Skin of body (tissue), 2 donors: ENCODE data around the gene DEFB124. TPM values are rescaled to one million over a fixed set of nuclear protein-coding genes. Genes with fewer than 3 reads are reported as not detected.
A peak's percentile ranks its signal among the peaks of the same experiment; 100 is the strongest.
"Not testable (repeated sequence)": the region's sequence is repeated elsewhere in the genome, so short reads cannot be mapped to it uniquely, and the experiment has no call there.

Source experiments
- DNase-seq: peaks from one replicate; lab custom pipeline; 2025; lab: John Stamatoyannopoulos, UW
- total RNA-seq: library from RNA; depleted of rRNA; stranded (reverse); fragments of >200 nt; gene quantifications from one replicate; pipeline ENCODE4 v1.2.3, GENCODE V29; 2014

The DEFB124 gene
- total RNA-seq, 1 donor from 2014 or later: not detected

DNA sequence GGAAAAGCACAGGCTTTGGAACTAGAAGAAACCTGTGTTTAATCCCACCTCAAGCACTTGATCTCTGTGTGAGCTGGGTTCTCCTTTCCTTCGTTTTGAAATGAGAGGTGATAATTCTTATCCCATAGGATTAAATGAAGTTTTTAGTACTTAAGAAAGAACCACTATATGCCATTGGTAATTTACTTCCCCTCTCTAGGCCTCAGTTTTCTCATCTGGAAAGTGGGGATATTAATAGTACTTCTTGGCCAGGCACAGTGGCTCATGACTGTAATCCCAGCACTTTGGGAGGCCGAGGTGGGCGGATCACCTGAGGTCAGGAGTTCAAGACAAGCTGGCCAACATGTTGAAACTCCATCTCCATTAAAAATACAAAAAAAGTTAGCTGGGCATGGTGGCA is 14.2 kb upstream of the DEFB124 start:
- DNase-seq: no peak

- no peak for DNase-seq
Measured at GRCh38 chr20:31488115-31488514, 13.2 kb upstream of the DEFB124 start.

DNA sequence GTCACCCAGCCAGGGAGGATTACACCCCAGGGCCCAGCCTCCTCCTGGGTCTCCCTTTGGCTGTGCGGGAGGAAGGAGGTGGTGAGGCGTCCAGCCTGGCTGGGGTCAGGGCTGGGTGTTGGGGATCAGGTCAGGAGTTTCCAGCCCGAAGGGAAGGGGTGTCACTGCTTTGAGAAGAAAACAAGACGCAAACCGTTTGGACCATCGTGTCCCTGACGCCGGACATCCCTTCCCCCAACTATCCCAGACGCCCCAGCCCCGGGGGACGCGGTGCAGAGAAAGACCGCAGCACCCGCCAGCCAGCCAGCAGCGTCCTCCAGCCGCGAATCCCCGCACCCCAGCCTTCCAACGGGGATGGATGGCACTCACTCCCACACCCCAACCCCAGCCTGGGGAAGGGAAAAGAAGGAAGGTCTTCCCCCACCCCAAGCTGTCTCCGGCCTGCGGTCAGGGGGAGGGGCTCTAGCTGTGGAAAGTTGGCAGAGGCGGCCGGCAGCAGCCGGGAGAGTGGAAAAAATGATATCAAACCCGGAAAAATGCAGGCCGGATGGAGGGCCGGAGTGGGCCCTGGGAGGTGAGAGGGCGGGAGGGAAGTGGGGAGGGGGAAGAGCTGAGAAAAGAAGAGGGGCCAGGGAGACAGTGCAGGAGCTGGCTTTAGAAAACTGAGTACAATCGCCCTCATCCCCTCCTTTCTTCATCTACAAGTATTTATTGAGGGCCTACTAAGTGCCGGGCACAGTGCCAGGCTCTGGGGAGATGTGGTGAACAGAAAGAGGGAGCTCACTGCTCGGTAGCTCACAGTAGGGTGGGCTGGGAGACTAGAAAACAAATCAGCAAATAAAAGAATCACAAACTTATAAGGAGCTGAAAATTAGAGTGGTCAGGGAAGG is 10.8 kb upstream of the DEFB124 start:
- peak; percentile 62 for DNase-seq

DNA sequence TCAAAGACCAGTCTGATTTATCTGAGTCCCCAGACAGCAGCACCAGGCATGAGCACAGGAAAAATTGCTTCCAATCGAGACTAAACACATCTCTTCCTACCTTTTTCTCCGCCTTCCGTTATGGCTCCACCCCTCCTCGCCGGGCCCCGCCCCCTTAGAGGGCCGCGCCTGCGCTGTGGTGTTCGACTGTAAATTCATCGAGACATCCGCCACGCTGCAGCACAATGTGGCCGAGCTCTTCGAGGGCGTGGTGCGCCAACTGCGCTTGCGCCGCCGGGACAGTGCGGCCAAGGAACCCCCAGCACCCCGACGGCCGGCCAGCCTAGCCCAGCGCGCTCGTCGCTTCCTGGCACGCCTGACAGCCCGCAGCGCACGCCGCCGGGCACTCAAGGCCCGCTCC is 9.1 kb upstream of the DEFB124 start:
- no peak for DNase-seq

DNA sequence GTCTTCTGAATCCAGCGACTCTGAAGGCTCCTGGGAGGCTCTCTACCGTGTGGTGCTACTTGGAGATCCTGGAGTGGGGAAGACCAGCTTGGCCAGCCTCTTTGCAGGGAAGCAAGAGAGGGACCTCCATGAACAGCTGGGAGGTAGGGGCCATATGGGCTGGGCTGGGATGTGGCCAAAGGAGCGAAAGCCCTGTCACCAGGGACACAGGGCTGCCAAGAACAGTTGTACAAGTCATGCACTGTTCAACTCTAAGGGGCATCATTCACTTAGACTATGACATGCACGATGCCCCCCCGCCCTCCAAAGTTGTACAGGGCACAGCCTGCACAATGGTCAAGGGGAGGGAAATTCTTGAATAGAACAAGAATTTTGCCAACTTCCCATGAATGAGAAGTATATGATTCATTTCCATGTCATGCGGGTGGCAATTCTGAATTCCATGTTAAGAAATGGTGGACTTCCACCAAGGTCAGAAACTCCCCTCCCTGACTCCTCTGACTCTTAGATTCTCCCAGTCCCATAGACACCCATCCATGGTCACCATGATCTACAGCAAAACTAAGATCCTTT is 1.8 kb upstream of the DEFB124 start:
- no peak for DNase-seq

DNA sequence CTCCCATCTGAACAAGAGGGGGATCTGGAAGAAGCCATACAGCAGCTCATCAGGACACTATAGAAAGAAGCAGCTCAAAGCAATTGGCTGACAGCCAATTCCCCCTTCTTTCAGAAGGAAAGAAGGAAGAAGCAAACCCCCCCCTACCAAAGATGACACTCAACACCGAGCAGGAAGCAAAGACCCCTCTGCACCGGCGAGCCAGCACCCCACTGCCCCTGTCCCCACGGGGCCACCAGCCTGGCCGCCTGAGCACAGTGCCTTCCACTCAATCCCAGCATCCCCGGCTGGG is 1.3 kb upstream of the DEFB124 start:
- DNase-seq: no peak

DNA sequence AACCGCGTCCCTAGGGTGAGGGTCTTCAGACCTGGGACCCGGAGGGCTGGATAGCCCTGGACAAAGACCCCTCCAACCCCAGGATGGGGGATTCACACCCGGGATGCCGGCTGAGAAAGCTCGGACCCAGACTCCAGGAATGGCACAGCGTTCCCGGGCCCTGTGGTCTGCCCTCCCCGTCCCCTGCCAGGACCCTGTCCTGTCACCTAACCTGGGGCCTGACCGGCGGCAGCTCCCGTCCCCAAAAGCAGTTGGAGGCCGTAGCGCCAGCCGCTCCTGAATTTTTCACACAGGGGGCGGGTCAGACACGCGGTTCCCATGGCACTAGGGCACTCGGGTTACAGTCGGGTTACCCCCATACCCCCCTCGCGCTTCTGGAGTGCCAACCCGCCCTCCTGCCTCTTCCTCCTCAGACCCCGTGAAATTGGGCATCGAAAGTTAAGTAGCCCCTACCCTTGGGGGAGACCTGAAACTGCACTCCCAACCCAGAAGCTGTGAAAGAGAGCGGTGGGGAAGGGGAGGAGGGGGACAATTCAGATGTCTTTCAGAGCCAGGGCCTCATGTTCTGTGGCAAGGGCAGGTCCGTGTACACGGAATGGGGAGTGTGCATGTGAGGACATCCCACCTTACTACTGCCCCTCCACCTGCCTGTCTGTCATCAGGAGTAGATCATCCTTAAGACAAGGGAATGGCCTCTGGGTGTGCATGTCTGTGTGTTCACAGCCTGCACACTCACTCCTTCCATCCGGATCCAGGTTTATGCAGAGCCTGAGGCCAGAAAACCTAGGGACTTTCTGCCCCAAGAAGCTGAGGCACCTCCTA is 756 bp upstream of the DEFB124 start:
- no peak for DNase-seq

DNA sequence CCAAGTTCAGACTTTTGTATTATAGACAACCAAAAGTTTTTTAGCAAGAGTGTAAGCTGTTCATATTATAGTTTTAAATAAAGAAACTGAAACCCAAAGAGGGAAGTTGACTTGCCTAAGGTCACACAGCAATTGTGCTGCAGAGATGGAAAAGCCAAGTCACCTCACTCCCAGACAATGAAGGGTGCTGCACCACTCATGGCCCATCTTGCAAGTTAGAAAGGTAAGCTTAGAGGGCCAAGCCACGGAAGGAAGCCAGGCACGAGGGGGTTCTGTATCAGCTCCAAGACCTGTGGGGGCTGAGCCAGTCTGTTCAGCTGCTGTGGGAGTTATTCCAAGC is 860 bp downstream of the DEFB124 start:
- no peak for DNase-seq

DNA sequence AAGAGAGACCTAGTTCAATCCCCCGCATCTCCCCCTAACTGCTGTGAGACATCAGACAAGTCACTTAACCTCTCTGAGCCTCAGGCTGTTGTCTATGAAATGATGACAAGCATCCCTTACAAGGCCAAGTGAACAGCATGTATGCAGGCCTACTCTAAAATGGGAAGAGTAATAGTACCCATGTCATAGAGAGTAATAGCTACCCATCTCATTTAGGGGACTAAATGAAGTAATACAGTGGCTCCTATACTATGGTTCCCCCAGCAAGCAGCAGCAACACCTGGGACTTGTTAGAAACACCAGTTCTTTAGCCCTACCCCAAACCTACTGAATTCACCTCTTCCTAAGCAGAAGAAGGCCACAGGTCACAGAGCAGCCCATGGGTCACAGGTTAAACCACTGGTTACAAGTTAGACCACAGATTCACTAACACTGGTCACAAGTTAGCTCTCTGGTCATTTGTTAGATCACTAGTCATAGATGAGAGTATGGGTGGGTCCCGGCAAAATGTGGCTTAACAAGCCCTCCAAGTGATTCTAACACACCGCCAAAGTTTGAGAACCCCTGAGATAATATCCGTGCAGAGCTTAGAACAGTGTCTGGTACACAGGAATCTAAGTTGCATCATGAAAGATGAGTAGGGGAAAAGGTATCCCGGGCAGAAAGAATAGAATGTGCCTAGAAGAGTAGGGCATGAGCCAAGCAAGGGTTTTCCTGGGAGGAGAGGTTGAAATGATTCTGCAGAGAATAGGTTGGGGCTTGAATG is 1.4 kb downstream of the DEFB124 start:
- DNase-seq: no peak

DNA sequence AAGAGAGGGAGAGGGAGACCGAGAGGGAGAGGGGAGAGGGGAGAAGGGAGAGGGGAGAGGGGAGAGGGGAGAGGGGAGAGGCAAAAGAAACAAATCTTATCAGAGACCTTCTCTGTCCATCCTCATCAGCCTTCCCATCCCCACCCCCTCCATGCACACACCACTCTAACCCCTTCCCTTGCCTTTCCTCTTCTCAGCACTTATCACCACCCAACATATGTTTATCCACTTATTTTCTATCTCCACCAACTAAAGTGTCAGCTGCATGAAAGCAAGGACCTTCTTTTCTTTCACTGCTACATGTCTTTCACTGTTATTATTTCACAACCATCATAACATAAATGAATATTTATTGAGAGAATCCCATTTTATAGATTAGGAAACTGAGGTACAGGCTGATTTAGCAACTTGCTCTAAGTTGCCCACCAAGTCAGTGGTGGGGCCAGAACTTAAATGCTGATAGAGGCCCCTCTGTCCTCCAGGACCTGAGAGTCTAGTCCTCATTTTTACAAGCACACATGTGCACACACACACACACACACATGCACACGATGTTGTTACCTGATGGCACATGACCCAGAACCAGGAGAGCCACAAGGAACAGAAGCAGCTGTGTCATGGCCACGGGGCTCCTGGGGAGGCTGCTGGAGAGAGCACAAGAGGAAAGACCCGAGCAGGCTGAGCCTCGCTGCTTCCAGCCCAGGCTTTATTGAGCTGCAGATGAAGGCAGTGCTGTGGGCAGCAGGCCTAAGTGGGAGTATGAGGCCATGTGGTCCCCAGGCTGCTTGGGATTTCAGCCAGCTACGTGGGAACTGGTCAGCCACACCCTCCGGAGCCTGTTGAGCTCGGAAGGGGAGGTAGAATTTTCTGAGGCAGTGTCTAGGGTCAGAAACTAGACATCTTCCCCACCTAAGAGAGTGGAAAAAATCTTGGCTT is 2.3 kb downstream of the DEFB124 start:
- no peak for DNase-seq

- DNase-seq: not testable (repeated sequence)
Measured at GRCh38 chr20:31470946-31471345, 4.0 kb downstream of the DEFB124 start.

DNA sequence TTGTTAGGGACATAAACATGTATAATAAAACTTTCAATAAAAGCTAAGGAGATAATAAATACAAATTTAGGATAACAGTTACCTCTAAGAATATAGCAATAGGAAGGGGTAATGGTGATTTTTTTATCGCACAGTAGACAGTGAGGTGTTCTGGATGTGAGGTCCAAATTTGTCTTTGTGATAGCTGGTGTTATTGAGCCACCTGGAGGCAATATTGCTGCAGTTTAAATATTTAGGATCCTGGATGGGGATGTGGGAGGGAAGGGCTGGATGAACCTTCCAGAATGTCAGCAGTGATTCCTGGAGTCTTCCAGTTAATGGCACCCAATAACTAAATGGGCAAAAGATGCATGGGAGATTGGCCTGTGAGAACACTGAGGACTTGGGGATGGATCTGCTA is 20.6 kb downstream of the DEFB124 start:
- DNase-seq: no peak

GRCh38 chr20:31452575-31452974 is 22.4 kb downstream of the DEFB124 start:
- no peak for DNase-seq

DNA sequence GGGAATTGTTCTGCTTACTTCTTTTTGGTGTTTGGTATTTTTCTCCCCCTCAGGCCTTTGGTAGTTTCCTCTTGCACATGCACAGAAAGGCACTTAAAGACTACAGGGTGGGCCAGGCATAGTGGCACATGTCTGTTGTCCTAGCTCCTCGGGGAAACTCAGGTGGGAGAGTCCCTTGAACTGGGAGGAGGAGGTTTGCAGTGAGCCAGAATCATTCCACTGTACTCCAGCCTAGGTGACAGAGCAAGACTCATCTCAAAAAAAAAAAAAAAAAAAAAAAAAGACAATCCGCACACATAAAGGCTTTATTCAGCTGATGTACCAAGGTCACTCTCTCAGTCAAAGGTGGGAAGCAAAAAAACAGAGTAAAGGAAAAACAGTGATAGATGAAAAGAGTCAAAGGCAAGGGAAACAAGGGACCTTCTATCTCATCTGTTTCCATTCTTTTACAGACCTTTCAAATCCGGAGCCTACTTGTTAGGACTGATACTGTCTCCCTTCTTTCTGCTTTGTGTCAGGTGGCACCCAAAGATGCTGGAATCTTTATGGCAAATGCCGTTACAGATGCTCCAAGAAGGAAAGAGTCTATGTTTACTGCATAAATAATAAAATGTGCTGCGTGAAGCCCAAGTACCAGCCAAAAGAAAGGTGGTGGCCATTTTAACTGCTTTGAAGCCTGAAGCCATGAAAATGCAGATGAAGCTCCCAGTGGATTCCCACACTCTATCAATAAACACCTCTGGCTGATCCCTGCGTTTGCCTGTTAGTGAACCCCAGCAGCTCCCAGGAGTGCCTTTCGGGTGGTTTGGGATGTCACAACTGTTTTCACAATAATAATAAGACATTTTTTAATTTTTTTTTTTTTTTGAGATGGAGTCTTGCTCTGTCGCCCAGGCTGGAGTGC is 25.2 kb downstream of the DEFB124 start:
- no peak for DNase-seq

GRCh38 chr20:31446084-31446819 is 28.7 kb downstream of the DEFB124 start:
- no peak for DNase-seq

DNA sequence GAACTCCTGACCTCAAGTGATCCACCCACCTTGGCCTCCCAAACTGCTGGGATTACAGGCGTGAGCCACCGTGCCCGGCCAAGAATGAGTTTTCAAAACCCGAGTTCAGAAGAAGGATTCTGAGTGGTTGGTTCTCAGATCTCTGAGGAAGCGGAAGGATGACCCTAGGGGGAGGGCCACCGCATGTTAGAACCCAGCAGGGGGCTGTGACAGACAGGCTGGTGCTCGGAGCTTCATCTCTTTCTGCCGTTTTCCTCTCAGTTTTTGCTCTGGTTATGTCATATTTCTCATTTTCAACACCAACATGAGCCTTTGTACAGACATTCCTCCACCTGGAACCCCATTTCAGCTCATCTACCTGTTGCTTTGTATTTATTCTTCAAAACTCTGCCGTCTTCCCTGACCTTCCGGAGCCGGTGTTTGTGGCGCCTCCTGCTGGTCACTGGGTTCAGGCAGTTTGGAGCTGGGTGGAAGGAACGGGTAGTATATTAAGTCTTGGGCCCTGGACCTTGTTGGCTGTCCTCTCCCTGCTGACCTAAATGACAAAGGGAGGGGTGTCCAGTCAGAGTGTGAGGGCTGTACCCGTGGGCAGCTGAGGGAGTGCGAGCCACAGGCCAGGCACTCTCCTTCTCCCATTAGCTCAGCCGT is 34.8 kb downstream of the DEFB124 start, which contains the start of gene DEFB123:
DEFB123 (plus strand) TSS at position 621 of the 648 bp plus-strand sequence. CDS start 67 bp downstream, outside the sequence.
- no peak for DNase-seq

DNA sequence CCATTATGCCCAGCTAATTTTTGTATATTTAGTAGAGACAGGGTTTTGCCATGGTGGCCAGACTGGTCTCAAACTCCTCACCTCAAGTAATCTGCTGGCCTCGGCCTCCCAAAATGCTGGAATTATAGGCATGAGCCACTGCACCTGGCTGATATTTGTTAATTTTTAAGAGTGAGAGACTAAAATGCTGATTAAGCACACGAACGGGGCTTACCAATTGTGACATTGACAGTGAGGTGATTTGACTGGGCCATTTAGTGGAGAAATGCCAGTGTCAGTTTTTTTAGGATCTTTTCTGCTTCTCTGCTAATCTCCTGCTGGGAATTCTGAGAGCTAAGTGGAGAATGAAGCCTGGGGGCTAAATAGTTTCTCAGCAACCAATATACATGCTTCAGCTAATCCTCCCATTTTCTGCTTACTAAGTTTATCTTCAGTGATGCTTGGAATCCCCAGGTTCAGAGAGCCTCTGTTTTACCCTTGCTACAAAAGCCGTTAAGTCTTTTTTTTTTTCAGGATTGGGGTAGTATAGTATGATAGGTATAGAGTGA is 44.3 kb downstream of the DEFB124 start:
- no peak for DNase-seq

DNA sequence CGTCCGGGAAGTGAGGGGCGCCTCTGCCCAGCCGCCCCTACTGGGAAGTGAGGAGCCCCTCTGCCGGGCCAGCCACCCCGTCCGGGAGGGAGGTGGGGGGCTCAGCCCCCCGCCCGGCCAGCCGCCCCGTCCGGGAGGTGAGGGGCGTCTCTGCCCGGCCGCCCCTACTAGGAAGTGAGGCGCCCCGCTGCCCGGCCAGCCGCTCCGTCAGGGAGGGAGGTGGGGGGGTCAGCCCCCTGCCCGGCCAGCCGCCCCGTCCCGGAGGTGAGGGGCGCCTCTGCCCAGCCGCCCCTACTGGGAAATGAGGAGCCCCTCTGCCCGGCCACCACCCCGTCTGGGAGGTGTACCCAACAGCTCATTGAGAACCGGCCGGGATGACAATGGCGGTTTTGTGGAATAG is 47.4 kb downstream of the DEFB124 start:
- not testable (repeated sequence) for DNase-seq
